GM04503 (cell line): ENCODE results near the gene IL32.

Experiments used
- DNase-seq: peaks from one replicate; pipeline ENCODE4 v3.0.0-alpha.2; 2012; ENCODE audit warnings: low read depth

Gene IL32

DNA sequence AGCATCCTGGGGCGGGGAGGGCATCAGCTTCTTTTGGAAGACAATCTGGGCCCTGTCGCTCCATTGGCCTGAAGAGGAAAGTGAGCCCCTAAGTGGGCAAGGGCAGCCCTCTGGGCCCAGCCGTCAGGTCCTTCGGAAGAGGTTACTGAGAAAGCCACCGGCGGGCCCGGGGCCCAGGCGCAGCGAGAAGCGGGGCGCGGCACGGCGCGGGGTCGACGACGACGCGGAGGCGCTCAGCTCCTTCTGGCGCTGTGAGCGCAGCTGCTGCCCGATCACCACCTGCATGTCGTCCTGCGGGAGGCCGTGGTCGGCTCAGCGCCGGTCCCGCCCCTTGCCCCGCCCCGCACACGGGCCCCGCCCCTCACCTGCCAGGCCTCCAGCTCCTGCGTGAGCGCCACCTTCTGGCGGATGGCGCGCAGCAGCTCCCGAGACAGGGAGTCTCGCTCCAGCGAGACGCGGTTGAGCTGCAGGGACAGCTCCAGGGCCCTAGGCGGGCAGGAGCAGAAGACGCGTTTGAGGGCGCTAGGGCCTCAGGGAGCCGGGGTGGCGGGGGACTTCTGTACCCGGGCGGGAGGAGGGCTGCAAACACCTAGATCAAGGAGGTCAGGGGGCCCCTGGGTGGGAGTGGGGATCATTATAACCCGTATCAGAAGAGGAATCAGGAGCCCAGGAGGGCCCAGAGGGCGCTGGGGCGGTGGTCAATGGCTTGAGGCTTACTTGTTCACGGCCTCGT lies 37.3 kb upstream of the IL32 start:
- no peak for DNase-seq

DNA sequence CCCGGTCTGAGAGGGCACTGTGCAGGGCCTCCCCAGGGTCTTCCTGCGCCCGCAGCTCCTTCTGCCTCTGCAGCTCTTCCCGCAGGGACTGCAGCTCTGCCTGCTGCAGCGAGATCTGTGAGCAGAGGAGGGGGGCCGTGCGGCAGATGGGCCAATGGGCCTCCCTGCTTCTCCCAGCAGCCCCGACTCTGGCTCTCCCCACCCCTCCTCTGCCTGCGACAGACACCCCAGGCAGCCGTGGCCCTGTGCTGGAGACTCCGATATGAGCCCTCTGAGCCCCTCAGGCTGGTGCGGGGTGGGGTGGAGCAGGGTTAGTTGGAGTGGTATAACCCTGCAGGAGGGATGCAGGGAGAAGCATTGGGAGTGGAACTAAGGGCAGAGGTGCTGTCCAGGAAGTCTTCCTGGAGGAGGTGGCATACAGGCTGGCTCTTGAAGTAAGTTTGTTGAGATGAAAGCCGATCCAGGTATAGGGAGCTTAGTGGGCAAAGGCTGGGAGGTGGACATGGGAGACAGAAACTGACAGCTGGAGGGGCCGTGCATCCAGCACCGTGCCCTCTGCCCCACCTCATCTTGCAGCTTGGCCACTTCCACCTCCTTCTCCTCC lies 36.6 kb upstream of the IL32 start:
- DNase-seq, result no peak

DNA sequence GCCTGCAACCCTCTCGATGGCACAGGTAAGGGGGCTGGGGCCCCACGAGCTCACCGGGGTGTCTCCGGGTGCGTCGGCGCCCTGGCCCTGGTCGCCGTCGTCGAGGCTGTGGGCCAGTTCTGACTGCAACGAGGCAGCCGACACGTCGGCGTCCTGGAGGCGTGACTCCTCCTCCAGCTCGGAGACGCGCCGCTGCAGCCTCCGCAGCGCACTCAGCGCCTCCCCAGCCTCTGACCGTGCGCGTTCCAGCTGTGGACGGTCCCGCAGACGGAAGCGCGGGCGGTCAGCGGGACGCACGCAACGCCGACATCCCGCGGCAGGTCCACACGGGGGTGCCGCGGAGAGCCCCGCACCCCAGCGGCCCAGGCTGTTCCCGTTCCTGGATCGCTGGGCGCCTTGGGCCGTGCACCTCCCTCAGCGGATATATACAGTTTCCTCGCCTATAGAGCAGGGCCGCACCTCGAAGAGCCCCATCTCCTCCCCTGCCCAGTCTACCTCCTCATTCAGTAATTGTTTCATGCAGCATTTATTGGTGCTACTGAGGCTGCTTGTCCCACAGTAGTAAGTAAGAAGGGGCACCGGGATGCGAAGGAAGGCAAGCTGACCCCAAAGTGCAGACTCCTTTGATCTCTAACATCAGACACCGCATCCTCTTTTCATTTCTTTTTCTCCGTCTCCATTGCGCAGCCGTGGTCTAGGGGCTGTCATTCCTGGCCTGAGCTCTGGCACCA lies 35.8 kb upstream of the IL32 start:
- DNase-seq, result no peak

DNA sequence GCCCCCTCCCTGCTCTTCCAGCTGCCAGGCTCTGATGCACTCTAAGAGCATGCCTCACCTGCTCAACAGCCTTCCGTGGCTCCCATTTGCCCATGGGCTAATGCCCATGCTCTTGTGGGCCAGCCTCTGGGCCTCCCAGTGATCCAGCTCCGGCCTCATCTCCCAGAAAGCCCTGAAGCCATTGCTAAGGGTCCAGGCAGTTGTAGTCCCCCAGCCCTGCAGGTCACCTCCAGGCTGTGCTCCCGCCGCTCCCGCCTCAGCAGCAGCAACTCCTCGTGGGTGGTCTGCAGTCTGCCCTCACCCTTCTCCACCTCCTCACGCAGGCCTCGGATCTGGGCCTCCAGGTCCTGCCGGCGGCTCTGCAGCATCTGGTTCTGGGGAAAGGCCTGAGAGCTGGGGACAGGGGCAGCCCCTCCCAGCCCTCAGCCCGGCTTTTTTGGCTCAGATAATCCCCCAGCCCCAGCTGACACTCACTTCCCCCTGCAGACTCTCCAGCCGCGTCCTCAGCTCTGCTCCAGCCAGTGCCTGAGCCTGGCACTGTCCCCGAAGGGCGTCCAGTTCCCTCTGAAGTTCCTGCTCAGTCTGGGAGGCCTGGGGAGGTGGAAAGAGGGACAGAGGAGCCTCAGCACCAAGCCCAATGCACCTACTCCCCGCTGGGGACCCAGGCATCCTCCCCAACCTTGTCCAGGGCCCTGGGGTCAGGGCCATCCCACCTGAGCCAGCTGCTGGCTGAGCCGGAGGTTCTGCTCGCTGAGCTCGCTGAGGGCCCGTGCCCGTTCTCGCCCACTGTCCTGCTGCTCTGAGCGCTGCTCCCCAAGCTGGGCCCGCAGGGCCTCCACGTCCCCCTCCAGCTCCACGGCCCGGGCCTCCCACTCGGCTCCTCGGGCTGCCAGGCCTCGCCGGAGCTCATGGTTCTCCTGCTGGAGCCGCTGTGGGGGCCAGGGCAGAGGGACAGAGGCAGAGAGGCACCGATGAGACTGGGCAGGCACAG lies 34.9 kb upstream of the IL32 start:
- no peak for DNase-seq

DNA sequence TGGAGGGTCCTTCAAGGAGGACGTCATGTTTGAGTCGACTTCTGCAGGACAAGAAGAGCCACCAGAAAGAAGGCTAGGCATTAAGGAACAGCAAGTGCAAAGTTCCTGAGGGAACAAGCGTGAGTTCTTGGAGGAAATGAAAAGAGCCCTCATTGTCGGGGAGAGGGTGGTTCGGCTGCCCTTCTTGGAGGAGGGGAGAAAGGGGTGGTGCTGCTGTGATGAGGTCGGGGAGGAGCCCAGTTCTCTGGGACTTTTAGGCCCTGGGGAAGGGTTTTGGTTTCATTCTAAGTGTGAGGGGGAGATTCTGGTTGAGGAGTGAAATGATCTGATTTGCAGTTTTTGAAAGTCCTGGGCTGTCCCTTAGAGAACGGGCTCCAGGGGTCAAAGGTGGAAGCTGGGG lies 32.8 kb upstream of the IL32 start:
- DNase-seq, result no peak

DNA sequence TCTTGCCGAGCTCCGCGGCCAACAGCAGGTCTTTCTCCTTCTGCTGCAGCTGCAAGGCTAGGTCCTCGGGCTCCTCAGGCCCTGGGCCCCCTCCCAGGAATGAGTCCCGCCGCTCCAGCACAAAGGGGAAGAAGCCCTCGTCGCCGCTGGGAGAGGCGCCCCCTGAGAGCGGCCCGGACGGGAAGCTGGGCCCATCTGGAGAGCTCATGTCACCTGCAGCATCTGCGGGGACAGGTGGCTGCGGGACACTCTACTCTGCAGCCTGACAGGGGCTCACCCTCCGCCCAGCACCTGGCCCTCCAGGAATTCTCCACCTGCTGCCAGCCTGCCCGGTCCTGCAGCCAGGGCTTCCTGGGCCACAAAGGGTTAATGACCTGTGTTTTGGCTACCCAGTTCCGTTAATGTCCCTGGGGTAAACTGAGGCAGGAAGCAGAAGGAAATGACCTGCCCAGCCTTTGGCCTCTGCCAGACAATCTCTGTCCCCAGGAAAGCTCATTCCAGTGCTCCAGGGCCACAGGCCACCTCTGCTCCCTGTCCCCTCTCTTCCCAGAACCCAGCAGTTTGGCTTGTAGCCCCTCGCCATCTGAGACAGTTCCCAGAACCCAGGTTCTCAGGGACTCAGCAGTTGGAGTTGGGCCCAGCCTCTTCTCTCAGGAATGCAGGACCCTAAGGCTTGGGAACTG lies 30.0 kb upstream of the IL32 start:
- DNase-seq, result no peak

DNA sequence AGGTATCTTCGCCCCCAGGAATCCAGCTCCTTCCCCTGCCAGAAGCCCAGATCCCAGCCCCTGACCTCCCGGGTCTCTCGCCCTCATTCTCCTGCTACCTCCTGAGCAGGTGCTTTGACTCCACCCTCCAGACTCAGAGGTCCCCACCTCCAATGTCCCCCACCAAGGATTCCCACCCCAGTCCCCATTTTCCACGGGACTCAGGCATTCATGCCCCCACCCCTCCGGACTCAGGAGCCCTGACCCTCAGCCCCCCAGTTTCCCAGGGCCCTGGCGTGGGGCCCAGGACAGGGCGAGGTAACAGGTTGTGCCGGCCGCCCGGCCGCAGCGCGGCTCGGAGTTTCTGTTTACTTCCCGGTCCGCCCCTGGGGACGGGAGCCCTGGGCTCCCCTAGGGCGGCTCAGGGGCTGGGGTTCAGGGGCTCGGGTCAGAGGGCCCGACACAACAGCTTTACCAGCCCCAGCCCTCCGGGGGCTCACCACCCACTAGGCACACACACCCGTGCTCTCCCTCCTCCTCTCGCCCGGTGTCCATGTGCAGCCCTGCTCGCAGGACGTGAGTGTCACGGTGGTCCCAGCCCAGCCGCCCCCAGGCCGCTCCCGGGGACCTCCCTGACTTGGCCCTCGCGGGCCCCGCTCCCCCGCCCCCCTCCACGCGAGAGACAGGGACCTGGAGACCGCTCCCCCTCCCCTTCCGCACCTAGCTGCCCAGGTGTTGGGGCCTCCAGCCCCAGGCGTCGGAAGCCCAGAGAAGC lies 29.3 kb upstream of the IL32 start:
- no peak for DNase-seq

DNA sequence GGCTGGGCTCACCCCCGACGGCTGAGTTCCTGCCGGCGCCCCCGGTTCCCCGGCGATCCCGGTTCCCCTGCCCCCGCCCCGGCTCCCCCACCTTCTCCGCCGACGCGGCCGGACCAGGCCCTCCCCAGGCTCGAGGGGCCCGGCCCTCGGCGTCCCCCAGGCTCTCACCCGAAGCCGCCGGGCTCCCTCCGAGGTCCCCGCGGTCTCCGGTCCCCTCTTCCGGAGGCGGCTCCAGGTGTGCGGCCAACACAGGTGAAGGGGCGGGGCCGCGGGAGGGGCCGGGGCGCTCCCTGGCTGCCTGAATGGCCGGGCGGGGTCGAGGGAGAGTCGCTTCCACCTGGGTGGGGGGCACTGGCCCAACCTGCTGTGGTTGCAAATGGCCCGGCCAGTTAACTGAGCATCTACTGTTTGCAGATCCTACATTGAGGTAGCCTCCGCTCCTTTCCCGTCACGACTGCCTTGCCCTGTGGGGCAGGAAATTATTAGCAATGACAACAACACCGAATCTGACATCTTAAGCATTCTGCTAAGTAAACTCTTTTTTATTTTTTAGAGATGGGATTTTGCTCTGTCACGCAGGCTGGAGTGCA lies 28.6 kb upstream of the IL32 start, which contains the start of gene BICDL2:
BICDL2 (minus strand) TSS at position 219 of the 590 bp plus-strand sequence. CDS start 1,448 bp downstream, outside the sequence.
- DNase-seq, result no peak

DNA sequence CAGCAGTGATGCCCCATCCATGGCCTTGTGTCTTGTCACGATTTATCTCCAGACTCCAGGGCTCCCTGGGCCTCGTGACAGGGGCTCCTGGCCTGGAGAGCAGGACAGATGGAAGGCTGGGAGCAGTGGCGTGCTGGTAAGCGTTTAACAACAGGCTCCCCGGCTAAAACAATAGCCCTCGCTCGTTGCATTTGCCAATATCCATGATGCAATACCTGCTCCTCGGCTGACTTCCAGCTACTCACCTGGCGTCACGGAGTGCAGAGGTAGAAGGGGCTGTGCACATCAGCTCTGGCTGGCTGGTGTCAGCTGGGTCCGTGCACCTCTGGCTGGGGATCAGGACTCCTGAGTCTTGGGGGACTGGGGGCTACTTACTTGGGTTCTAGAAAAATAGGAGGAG lies 27.2 kb upstream of the IL32 start:
- no peak for DNase-seq

DNA sequence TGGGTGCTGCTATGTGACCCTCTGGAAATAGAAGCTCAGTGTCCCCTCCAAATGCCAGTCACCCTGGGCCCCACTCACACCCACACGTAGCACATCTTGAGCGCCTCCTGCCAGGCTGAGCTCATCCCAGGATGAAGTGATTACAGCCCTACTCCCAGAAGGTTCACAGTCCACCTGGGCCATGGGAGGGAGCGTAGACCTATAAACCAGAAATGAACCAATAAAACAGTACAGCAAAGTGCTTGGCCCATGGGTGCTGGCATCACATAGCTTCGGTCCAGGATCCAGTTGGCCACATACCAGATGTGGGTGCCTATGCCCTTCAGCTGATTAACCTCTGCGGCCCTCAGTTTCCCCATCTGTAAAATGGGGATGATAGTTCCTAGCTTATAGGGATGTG lies 26.5 kb upstream of the IL32 start:
- DNase-seq, result no peak

DNA sequence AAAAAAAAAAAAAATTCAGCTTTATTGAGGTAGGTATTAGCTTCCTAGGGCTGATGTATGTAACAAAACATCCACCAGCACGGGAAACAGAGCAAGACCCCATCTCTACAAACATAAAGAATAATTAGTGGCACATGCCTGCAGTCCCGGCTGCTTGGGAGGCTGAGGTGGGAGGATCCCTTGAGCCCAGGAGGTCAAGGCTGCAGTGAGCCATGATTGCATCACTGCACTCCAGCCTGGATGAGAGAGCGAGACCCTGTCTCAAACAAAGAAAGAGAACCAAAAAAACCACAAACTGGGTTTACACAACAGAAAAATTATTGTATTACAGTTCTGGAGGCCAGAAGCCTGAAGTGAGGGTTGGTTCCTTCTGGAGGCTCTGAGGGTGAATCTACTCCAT lies 23.1 kb upstream of the IL32 start:
- no peak for DNase-seq

DNA sequence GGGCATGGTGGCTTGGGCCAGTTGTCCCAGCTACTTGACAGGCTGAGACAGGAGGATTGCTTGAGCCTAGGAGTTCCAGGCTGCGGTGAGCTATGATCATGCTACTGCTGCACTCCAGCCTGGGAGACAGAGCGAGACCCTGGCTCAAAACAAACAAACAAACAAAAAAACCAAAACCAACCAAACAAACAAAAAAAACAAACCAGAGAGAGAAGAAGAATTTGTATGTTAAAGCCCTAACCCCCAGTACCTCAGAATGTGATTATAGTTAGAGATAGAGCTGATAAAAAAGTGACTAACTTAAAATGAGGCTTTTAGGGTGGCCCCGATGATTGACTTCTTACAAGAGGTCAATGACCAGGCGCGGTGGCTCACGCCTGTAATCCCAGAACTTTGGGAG lies 20.7 kb upstream of the IL32 start:
- no peak for DNase-seq

DNA sequence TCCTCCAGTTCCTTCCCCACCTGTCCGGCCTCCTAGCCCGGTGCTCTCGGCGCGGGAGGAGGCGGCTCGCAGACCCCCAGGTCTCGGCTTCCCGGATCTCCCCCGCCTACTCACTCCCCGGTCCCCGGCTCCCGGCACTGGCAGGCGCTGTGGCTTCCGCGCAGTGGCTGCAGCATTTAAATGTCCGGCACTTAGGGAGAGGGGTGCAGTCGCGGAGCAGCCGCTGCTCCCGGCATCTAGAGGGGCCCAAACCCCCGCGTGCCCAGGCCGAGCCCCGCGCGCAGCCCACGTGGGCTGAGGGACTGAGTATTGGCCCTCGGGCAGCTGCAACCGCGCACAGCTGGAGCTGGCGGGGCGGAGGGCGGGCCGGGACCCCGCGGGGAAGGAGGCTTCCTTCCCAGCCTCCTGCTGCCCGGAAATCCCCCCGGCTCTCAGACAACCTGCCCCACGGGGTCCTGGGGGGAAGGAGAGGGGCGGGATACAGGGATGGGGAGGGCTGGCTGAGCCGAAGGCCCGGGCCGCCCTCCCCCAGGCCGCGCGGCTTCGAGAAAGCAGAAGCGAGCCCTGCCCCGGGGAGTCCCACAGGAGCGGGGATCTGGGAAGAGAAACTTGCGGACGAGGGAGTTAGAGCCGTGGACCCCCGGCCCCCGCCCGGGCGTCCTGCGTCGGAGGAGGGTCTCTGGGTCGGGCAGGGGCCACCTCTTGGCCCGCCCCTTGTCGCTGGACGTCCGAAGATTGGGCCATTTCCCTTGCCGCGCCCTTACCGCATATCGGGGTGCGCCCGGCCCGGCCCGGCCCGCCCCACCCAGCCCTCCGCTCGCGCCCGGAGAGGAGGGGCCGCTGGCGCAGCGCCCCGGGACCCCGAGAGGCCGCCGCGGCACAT lies 19.4 kb upstream of the IL32 start, which contains the start of gene MMP25:
MMP25 (plus strand) TSS at position 804 of the 883 bp plus-strand sequence. CDS start 357 bp downstream, outside the sequence.
- DNase-seq, result no peak

DNA sequence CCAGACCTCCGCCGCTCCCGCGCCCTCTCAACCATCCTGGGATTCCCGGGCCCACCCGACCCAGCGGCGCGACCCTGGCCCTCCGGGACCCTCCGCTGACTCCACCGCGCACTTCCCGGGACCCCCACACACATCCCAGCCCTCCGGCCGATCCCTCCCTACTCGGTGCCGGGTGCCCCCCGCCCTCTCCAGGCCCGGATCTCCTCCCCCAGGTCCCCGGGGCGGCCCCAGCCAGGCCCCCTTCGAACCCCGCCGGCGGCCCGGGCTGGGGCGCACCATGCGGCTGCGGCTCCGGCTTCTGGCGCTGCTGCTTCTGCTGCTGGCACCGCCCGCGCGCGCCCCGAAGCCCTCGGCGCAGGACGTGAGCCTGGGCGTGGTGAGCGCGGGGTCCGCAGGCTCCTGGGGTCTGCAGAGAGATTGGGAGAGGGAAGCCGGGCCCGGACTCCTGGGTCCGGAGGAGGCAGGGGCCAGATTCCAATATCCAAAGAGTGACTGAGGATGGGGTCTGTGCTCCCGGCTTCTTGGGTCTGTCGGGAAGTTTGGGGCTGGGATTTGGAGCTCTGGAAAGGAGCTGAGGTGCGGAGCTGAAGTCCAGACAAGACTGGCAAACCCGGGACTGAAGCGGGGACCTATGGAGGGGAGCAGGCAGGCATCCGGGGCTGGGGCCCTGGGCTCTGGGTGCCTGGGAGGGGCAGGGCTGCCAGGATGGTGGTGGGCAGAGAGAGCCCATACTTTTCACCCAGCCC lies 18.6 kb upstream of the IL32 start:
- no peak for DNase-seq

DNA sequence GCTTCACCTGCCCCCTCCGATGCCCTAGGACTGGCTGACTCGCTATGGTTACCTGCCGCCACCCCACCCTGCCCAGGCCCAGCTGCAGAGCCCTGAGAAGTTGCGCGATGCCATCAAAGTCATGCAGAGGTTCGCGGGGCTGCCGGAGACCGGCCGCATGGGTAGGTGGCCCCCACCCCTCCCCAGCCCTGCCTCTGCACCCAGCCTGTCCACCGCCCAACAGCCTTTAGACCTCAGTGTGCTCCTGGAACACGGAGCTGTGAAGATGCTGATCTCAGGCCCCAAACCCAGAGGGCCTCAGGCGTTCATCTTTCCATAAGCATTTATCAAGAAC lies 18.1 kb upstream of the IL32 start:
- no peak for DNase-seq

DNA sequence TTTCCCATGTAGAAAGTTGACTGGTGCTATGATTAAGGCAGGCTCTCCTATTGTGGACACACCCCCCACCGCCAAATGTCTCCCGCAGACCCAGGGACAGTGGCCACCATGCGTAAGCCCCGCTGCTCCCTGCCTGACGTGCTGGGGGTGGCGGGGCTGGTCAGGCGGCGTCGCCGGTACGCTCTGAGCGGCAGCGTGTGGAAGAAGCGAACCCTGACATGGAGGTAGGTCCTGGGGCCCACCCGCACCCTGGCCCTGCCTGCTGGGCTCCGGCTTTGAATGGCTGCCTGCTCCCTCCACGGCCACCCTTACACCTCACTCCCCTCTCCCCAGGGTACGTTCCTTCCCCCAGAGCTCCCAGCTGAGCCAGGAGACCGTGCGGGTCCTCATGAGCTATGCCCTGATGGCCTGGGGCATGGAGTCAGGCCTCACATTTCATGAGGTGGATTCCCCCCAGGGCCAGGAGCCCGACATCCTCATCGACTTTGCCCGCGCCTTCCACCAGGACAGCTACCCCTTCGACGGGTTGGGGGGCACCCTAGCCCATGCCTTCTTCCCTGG lies 15.4 kb upstream of the IL32 start:
- DNase-seq, result no peak

DNA sequence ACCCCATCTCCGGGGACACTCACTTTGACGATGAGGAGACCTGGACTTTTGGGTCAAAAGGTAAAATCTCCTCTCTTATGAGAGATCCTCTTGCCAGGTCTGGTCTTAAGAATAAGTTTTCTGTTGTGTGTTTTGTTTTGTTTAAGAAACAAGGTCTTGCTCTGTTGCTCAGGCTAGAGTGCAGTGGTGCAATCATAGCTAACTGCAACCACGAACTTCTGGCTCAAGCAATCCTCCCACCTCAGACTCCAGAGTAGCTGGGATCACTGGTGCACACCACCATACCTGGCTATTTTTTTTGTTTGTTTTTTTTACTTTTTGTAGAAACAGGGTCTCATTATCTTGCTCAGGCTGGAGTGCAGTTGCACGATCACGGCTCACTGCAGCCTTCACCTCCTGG lies 15.0 kb upstream of the IL32 start:
- DNase-seq, result no peak

DNA sequence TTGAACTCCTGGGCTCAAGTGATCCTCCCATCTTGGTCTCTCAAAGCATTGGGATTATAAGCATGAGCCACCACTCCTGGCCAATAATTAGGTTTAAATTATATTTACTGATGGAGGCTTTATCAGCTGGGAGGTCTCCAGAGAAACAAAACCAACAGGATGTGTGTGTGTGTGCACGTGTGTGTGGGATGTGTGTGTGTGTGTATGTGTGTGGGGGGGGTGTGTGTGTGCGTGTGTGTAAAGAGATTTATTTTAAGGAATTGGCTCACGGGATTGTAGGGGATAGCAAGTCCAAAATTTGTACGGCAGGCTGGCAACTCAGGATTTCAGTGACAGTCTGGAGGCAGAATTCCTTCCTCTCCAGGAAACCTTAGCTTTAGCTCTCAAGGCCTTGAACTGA lies 14.4 kb upstream of the IL32 start:
- no peak for DNase-seq
